Measurements from ENCODE around the gene KIAA0825.

DNA sequence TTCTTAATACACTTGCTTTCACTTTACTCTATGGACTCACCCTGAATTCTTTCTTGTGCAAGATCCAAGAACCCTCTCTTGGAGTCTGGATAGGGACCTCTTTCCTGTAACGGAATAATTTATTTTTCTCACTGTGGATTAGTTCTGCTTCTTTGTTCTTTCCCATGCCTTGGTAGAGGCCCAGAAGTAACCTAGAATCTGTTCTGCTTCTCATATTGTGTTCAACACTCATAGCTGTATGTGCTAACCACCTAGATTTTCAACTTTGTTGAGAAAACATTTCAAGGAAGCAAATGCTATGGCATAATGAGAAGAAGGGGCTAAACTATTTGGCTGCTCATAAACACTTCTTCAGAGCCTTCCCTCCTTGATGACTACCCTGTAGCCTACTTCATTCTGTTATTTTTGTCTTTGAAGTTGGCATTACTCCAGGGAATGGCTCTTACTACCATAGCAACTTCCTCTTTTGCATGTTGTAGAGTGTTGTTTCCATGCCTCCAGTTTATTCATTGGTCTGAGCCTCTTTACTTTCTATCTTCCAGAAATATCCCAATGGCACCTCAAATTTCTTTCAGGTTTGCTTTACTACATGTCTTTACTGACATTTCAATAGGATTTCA lies 74.3 kb downstream of the KIAA0825 start:
- TF ChIP-seq EZH2 (IDR thresholded peaks at IDR 0.05; ENCODE audit: insufficient read depth, poor library complexity, severe bottlenecking) (no peak), EZH2phosphoT487 (IDR thresholded peaks at IDR 0.05; ENCODE audit: insufficient read depth, low read depth) (no peak)
